PC-3 (cell line): ENCODE results near the gene DAAM2. TPM values are rescaled to one million over a fixed set of nuclear protein-coding genes. Genes with fewer than 3 reads are reported as not detected.

ENCODE experiments used
- ATAC-seq: fragments of 200-7000 bp; cut with Tn5 transposase; 2 replicates; pipeline ENCODE4 v1.9.1; 2020; ENCODE audit warnings: mild to moderate bottlenecking, moderate library complexity
- BruUV-seq: library from RNA; stranded (reverse); fragments of 400-500 nt; replicated peaks from 2 replicates; lab custom pipeline; 2021; lab: Mats Ljungman, UMichigan
- CTCF ChIA-PET: fragments of 300-600 bp; sonication (Branson Sonifier 250); formaldehyde crosslinking; loops from one replicate; lab custom pipeline; 2022; ENCODE audit warnings: antibody characterized with exemption; lab: Charles Lee
- POLR2A ChIA-PET: fragments of 300-600 bp; sonication (Branson Sonifier 250); formaldehyde crosslinking; loops from one replicate; lab custom pipeline; 2022; ENCODE audit warnings: antibody characterized with exemption; ENCODE audit not compliant: unreplicated experiment; lab: Charles Lee
- DNase-seq: peaks from one replicate; pipeline ENCODE4 v3.0.0-alpha.2; 2015
- H2AFZ ChIP-seq: fragments of 300-600 bp; sonication (generic); 2 replicates; pipeline ENCODE4 v1.6.0; 2016; ENCODE audit warnings: antibody characterized with exemption, low read length
- H3F3A ChIP-seq: fragments of 300-600 bp; sonication (generic); one replicate; pipeline ENCODE4 v1.6.0; 2017; ENCODE audit warnings: antibody characterized with exemption, low read length, control low read depth, mild to moderate bottlenecking; ENCODE audit not compliant: unreplicated experiment
- H3K27ac ChIP-seq: fragments of 300-600 bp; sonication (generic); 2 replicates; pipeline ENCODE4 v1.5.1; 2016; ENCODE audit warnings: mild to moderate bottlenecking, low read length
- H3K27me3 ChIP-seq: fragments of 300-600 bp; sonication (generic); 2 replicates; pipeline ENCODE4 v1.6.1; 2016; ENCODE audit warnings: low read length, mixed read lengths
- H3K36me3 ChIP-seq: fragments of 300-600 bp; sonication (generic); 2 replicates; pipeline ENCODE4 v1.6.1; 2016; ENCODE audit warnings: low read depth, mixed run types, low read length, mixed read lengths
- H3K4me1 ChIP-seq: fragments of 300-600 bp; sonication (generic); 2 replicates; pipeline ENCODE4 v1.5.1; 2016; ENCODE audit warnings: low read length; ENCODE audit not compliant: insufficient read depth
- H3K4me2 ChIP-seq: fragments of 300-600 bp; sonication (generic); 2 replicates; pipeline ENCODE4 v1.6.0; 2016; ENCODE audit warnings: low read length
- H3K4me3 ChIP-seq: fragments of 300-600 bp; sonication (generic); 2 replicates; pipeline ENCODE4 v1.5.1; 2016; ENCODE audit warnings: mild to moderate bottlenecking, low read length, mixed read lengths
- H3K79me2 ChIP-seq: fragments of 300-600 bp; sonication (generic); 2 replicates; pipeline ENCODE4 v1.6.1; 2017; ENCODE audit warnings: low read length, mixed read lengths
- H3K9ac ChIP-seq: fragments of 300-600 bp; sonication (generic); 2 replicates; pipeline ENCODE4 v1.6.0; 2016; ENCODE audit warnings: mild to moderate bottlenecking, low read length
- H3K9me2 ChIP-seq: fragments of 300-600 bp; sonication (generic); replicated peaks from 2 replicates; pipeline ENCODE4 v1.6.1; 2016; ENCODE audit warnings: mixed run types, low read length, mixed read lengths
- H3K9me3 ChIP-seq: fragments of 300-600 bp; sonication (generic); 2 replicates; pipeline ENCODE4 v1.6.1; 2016; ENCODE audit warnings: low read length, mixed read lengths
- H4K20me1 ChIP-seq: fragments of 300-600 bp; sonication (generic); 2 replicates; pipeline ENCODE4 v1.6.1; 2016; ENCODE audit warnings: low read length, mixed read lengths
- EZH2 ChIP-seq: fragments of 300-600 bp; sonication (generic); IDR thresholded peaks from one replicate; pipeline ENCODE4 v1.6.1; 2017; ENCODE audit warnings: antibody characterized with exemption, mild to moderate bottlenecking, low read length; ENCODE audit not compliant: unreplicated experiment
- EZH2phosphoT487 ChIP-seq: fragments of 300-600 bp; sonication (generic); IDR thresholded peaks from 2 replicates; pipeline ENCODE4 v1.6.1; 2018; ENCODE audit warnings: mild to moderate bottlenecking, antibody characterized with exemption, low read length, borderline replicate concordance
- intact Hi-C: fragments of 100-400 bp; cut with micrococcal nuclease; formaldehyde crosslinking; loops from 2 replicates; pipeline ENCODE4 v1.9.0; 2023
- total RNA-seq: library from RNA; depleted of rRNA; stranded (reverse); fragments of >200 nt; gene quantifications from 2 replicates; pipeline ENCODE4 v1.2.3, GENCODE V29; 2014
- TF ChIP-seq, protein P1 (sequence below): fragments of 300-600 bp; sonication (generic); conservative IDR thresholded peaks from 2 replicates; pipeline ENCODE4 v1.5.1; 2017; ENCODE audit warnings: antibody characterized with exemption, low read depth, mild to moderate bottlenecking, low read length

DAAM2 gene
- total RNA-seq, 1 experiment from 2014 or later: not detected

GRCh38 chr6:39849228-39849627, 57.1 kb downstream of the DAAM2 start:
- ATAC-seq: no peak
- H3K9me2 ChIP-seq: no peaks in the 10 kb centered on the region
- no peaks in the 10 kb centered on the region for H3K79me2 ChIP-seq
- no peaks in the 10 kb centered on the region for H3K4me1 ChIP-seq
- H3K27ac ChIP-seq: no peak overlapping the region
- DNase-seq: no peak
- intact Hi-C loops: no loop called here
- no peak overlapping the region for H3K4me2 ChIP-seq
- H3F3A ChIP-seq: no peaks in the 10 kb centered on the region
- no peaks in the 10 kb centered on the region for H3K9me3 ChIP-seq
- ChIA-PET POLR2A (no interaction called here), CTCF (no interaction called here)
- BruUV-seq: no TSS peak
- H3K9ac ChIP-seq: no peak overlapping the region
- H3K27me3 ChIP-seq: 0 out of 2 replicates have a peak, but pooled peaks cover 1% of the 10 kb centered on the region
- no peak overlapping the region for H2AFZ ChIP-seq
- H4K20me1 ChIP-seq: no peaks in the 10 kb centered on the region
- TF ChIP-seq EZH2 (no peak), EZH2phosphoT487 (no peak)
- TF ChIP-seq, protein P1, sequence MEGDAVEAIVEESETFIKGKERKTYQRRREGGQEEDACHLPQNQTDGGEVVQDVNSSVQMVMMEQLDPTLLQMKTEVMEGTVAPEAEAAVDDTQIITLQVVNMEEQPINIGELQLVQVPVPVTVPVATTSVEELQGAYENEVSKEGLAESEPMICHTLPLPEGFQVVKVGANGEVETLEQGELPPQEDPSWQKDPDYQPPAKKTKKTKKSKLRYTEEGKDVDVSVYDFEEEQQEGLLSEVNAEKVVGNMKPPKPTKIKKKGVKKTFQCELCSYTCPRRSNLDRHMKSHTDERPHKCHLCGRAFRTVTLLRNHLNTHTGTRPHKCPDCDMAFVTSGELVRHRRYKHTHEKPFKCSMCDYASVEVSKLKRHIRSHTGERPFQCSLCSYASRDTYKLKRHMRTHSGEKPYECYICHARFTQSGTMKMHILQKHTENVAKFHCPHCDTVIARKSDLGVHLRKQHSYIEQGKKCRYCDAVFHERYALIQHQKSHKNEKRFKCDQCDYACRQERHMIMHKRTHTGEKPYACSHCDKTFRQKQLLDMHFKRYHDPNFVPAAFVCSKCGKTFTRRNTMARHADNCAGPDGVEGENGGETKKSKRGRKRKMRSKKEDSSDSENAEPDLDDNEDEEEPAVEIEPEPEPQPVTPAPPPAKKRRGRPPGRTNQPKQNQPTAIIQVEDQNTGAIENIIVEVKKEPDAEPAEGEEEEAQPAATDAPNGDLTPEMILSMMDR: no peak
- no peaks in the 10 kb centered on the region for H3K36me3 ChIP-seq
- H3K4me3 ChIP-seq: no peak overlapping the region

- H3K36me3 ChIP-seq: no peaks in the 10 kb centered on the region
- H3K79me2 ChIP-seq: no peaks in the 10 kb centered on the region
- H3K9ac ChIP-seq: no peak overlapping the region
- CTCF ChIA-PET: no interaction called here
- no peaks in the 10 kb centered on the region for H4K20me1 ChIP-seq
- no peaks in the 10 kb centered on the region for H3K9me3 ChIP-seq
- H3K27ac ChIP-seq: no peak overlapping the region
- H2AFZ ChIP-seq: no peak overlapping the region
- no peaks in the 10 kb centered on the region for H3F3A ChIP-seq
- BruUV-seq: no TSS peak
- POLR2A ChIA-PET: no interaction called here
- ATAC-seq: no peak
- H3K4me3 ChIP-seq: no peak overlapping the region
- no peak for DNase-seq
- H3K4me1 ChIP-seq: no peaks in the 10 kb centered on the region
- TF ChIP-seq, protein P1: no peak
- no peak for TF ChIP-seq EZH2phosphoT487
- no peak for TF ChIP-seq EZH2
- no peak overlapping the region for H3K4me2 ChIP-seq
- intact Hi-C loops: no loop called here
- H3K9me2 ChIP-seq: no peaks in the 10 kb centered on the region
- 0 out of 2 replicates have a peak, but pooled peaks cover 7% of the 10 kb centered on the region for H3K27me3 ChIP-seq
Measured at GRCh38 chr6:39849764-39850163, 57.6 kb downstream of the DAAM2 start.

- Histone ChIP-seq H2AFZ (no peak overlapping the region), H3K9me2 (no peaks in the 10 kb centered on the region), H3K9me3 (no peaks in the 10 kb centered on the region), H4K20me1 (no peaks in the 10 kb centered on the region), H3K36me3 (no peaks in the 10 kb centered on the region), H3K27ac (no peak overlapping the region), H3K27me3 (0 out of 2 replicates have a peak, but pooled peaks cover 8% of the 10 kb centered on the region), H3F3A (no peaks in the 10 kb centered on the region), H3K4me1 (no peaks in the 10 kb centered on the region), H3K4me3 (no peak overlapping the region), H3K79me2 (no peaks in the 10 kb centered on the region), H3K9ac (no peak overlapping the region), H3K4me2 (no peak overlapping the region)
- ChIA-PET POLR2A (no interaction called here), CTCF (no interaction called here)
- intact Hi-C loops: no loop called here
- TF ChIP-seq EZH2 (no peak), EZH2phosphoT487 (no peak)
- TF ChIP-seq, protein P1: no peak
- ATAC-seq (no peak), DNase-seq (no peak)
- no TSS peak for BruUV-seq
Measured at GRCh38 chr6:39850736-39851297, 58.6 kb downstream of the DAAM2 start.
